ENCODE measurements around the gene MLNR.
A peak's percentile ranks its signal among the peaks of the same experiment; 100 is the strongest.

The MLNR gene

DNA sequence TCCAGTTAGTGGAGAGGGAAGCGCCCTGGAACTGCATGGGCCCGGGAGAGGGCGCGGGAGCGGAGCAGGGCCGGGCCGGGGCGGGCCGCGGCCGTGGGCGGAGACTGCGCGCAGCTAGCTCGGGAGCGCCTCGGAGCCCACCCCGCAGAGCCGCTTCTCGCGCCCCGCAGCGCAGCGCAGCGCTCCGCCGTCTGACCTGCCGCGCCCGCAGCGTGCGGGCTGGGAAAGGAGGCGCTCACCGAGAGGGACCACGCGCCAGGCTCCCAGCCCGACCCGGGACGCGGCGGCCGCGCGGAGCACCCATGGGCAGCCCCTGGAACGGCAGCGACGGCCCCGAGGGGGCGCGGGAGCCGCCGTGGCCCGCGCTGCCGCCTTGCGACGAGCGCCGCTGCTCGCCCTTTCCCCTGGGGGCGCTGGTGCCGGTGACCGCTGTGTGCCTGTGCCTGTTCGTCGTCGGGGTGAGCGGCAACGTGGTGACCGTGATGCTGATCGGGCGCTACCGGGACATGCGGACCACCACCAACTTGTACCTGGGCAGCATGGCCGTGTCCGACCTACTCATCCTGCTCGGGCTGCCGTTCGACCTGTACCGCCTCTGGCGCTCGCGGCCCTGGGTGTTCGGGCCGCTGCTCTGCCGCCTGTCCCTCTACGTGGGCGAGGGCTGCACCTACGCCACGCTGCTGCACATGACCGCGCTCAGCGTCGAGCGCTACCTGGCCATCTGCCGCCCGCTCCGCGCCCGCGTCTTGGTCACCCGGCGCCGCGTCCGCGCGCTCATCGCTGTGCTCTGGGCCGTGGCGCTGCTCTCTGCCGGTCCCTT is at the start of gene MLNR:
MLNR (plus strand) TSS at position 303 of the 820 bp plus-strand sequence; CDS start at position 303, 0 bp downstream.
- no peak for DNase-seq (ENCODE audit: low spot score)

DNA sequence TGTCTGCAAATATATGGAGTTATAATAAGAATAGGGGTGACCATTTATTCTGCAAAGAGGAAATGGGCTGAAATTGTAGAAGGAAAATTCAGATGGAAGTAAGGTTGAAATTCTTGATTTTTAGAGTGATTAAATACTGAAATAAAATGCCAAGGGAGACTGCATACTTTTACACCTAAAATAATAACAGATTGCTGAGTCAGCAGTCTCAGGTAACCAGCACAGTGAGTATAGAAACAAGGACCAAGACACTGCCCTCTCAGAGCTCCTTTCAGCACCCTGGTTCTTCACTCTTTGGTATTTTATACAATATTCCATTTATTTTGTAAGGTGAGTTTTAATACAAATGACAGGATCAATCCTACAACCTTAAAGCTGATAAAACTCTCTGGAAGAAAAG is 48.8 kb upstream of the MLNR start:
- DNase-seq (ENCODE audit: low spot score) = no peak

- no peak for DNase-seq (ENCODE audit: low spot score)
Observed at GRCh38 chr13:49183672-49184325, 36.3 kb upstream of the MLNR start.

- DNase-seq (ENCODE audit: low spot score) = no peak
Observed at GRCh38 chr13:49184621-49185020, 35.5 kb upstream of the MLNR start.

DNA sequence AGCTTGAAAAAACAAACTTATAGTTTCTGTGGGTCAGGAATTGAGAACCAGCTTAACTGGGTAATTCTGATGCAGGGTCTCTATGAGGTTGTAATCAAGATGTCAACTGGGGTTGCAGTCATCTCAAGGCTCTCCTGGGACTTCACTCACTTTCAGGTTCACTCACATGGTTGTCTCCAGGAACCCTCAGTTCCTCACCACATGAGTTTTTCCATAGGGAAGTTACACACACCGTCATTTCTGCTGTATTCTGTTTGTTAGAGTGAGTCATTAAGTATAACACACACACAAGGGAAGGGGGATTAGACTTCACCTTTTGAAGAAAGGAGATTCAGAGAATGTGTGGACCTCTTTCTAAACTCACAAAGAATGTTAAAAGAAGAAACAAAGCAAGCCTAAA is 34.9 kb upstream of the MLNR start:
- no peak for DNase-seq (ENCODE audit: low spot score)

GRCh38 chr13:49190901-49191300 is 29.2 kb upstream of the MLNR start:
- no peak for DNase-seq (ENCODE audit: low spot score)

- no peak for DNase-seq (ENCODE audit: low spot score)
Observed at GRCh38 chr13:49206641-49207040, 13.5 kb upstream of the MLNR start.

GRCh38 chr13:49208619-49209018 is 11.5 kb upstream of the MLNR start:
- no peak for DNase-seq (ENCODE audit: low spot score)

GRCh38 chr13:49210114-49210513 is 10.0 kb upstream of the MLNR start:
- no peak for DNase-seq (ENCODE audit: low spot score)

- no peak for DNase-seq (ENCODE audit: low spot score)
Observed at GRCh38 chr13:49210669-49211068, 9.5 kb upstream of the MLNR start.

- DNase-seq (ENCODE audit: low spot score) = no peak
Observed at GRCh38 chr13:49213539-49213938, 6.6 kb upstream of the MLNR start.

DNA sequence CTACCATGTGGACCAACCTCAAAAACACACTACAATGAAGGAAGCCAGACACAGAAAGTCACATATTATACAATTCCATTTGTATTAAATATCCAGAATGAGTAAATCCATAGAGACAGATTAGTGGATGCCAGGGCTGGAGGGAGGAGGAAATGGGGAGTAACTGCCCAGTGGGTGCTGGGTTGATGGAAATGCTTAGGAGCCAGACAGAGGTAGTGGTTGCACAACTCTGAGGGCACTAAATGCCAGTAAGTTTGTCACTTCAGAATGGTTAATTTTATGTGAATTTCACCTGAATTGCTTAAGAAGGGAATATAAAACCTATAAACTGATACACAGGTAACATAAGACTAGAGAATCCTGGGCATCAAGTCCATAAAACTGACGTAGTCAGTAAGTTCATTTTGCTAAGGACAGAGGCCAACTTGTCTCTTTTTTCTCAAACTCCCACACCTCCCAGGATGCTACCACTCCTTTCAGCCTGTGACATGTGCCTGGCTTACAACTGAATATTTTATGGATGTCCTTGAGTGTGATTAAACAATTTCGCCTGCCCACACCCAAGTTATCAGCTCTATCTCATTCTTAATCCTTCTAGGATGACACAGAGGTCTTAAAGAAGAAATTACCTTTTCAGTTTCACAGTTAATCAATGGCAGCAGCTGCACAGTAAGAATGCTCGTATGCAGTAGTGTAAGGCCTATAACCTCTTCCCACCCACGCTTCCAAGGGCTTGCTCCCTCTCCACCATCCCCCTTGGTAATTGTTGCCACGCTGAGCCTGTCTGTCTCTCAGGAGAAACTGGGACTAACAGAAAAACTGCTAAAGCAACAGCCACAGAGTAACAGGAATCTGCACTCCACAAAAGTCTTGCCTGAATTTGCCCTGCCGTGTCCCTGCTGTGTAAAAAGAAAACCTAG is 5.9 kb upstream of the MLNR start:
- no peak for DNase-seq (ENCODE audit: low spot score)

- DNase-seq (ENCODE audit: low spot score) = peak; percentile 22
Observed at GRCh38 chr13:49214917-49215376, 5.2 kb upstream of the MLNR start.

GRCh38 chr13:49216334-49216733 is 3.8 kb upstream of the MLNR start:
- no peak for DNase-seq (ENCODE audit: low spot score)

DNA sequence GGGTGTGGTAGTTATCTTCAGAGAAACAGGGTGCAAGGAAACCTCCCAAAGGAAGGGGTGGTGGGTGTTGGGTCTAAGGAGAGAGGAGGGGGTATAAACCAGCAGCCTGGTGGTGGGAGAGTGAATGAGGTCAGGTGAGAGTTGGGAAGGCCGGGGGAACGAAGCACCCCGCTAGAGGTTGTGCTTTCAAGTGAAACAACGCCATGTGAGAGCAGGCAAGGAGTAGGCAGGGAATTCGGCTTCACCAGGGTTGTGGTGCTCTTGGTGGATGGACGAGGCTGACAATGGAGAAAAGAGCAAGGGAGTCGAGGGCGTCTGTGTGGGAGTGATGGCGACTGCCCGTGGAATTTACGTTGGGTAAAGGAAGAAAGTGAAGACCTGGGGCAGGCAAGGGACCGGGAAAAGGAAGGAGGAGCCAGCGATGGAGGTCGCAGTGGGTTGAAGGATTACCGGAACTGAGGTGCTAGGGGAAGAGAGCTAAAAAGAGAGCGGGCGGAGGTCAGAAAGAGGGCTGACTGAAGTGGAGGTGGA is 2.1 kb upstream of the MLNR start:
- DNase-seq (ENCODE audit: low spot score) = no peak

DNA sequence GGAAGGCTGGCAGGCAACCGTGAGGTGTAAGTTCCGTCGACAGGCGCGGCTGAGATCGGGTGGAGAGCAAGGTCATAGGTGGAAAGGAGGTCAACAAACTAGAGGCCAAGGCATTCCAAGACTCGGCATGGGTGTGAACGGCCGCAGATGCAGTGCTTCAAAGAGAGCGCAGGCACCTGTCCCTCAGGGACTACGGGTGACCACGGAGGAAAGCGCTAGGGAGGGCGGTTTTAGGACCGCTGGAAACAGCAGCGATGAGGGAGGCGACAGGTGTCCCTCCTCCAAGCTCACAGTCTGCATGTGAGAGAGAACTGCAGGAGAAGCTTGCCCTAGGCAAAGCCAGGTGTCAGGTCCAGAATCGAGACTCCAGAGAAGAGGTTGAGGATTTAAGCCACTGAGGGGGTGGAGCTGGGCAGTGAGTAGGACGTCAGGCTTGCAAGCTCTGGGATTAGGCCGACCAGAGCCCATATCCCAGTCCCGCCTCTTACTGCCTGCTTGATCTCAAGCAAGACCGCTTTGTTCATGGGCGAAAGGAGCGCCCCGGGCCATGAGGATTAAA is 1.6 kb upstream of the MLNR start:
- no peak for DNase-seq (ENCODE audit: low spot score)

DNA sequence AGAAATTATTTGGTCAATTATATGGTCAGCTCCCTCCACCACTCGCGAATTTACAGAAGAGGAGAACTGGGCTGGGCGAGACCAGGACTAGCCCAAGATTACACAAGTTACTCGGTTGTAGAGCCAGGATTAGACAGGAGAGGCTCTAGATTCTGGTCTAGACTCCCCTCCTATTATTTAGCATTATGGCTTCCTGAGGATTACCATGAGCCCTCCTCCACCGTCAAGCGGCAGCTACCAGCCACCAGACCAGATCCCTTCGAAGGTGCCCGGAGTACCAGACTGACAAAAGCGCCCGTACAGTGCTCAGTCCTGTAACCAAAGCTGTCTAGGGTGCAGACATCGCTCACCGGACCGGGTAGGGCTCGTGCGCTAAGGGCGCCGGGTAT is 497 bp upstream of the MLNR start:
- no peak for DNase-seq (ENCODE audit: low spot score)

DNA sequence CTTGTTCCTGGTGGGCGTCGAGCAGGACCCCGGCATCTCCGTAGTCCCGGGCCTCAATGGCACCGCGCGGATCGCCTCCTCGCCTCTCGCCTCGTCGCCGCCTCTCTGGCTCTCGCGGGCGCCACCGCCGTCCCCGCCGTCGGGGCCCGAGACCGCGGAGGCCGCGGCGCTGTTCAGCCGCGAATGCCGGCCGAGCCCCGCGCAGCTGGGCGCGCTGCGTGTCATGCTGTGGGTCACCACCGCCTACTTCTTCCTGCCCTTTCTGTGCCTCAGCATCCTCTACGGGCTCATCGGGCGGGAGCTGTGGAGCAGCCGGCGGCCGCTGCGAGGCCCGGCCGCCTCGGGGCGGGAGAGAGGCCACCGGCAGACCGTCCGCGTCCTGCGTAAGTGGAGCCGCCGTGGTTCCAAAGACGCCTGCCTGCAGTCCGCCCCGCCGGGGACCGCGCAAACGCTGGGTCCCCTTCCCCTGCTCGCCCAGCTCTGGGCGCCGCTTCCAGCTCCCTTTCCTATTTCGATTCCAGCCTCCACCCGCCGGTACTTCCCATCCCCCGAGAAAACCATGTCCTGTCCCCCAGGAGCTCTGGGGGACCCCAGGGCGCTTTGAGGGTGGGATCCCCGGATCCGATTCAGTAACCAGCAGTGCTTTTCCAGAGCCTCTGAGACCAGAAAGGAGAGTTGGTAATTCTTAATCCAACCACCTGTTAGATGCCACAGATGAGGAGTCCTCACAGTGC is 885 bp downstream of the MLNR start:
- no peak for DNase-seq (ENCODE audit: low spot score)

- no peak for DNase-seq (ENCODE audit: low spot score)
Observed at GRCh38 chr13:49221590-49221965, 1.4 kb downstream of the MLNR start.

DNA sequence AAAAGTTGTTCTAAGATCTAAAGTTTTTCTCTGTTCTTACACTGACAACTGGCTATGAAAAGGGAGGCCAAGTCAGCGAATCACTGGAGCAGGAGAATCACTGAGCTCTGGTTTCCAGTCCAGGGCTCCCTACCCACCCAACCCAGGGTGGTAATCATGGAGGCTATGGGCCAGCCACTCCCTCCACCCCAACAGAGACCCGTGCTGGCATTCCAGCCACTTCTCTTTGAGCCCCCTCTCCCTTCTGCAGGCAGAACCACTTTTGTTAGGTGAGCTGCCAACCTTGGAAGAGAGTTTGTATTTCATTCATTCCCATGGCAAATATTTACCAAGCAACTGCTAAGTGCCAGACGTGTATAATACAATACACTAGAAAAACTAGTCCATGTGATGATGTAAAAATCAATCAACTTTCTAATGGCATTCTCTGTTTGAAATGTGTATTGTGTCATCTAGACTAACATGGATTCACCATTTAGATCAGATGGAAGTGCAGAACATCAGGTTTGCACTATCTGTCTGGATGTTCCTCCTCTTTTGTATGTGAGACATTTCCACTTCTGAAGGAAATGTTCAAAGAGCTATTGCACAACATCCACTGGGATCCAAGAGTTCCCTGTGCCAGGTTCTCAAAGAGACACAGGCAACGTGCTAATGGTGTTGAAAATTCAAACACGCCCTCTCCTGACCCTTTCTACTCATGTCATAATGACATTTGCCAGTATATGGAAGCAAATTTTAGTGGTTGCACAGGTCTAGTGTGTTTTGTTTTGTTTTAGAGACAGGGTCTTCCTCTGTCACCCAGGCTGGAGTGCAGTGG is 5.3 kb downstream of the MLNR start:
- no peak for DNase-seq (ENCODE audit: low spot score)

Data from HuH-7 (cell line).